ENCODE measurements around the gene APAF1.

APAF1 gene

DNA sequence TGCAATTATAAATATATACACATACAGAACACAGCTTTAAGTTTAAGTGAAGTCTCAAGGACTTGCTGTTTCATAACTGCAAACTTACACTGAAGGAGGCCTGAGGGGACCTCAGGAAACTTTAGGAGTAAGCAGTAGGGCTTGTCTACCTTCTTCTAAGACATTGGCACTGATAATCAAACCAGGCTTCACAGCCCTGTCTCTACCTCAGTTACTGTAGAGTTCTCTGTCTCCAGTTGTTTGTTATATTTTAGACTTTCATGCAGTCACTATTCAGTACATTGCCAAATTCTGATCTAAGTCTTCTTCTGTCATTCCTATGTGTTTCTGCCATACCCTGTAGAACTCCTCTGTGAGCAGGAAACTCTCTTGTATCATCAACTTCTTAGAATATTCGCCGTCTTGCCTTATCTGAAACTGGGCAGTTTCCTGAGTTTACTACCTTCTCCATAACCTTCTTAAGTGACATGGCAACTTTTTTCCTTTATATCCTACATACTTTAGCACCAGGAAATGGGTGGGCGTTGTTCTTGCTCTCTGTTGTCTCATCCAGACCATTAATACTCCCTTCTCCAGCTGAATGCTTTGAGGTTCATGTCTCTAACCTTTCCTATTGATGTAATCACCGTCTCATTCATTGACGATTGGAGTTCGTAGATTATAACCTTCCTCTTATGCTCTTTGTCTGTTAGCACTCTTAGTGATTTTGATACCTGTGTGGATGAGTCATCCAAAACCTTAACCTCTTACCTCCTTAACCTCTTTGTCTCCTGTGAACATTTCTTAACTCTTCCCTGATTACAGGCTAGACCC is 11.4 kb downstream of the APAF1 start:
- no peak for DNase-seq (ENCODE audit: low read depth, low spot score)

DNA sequence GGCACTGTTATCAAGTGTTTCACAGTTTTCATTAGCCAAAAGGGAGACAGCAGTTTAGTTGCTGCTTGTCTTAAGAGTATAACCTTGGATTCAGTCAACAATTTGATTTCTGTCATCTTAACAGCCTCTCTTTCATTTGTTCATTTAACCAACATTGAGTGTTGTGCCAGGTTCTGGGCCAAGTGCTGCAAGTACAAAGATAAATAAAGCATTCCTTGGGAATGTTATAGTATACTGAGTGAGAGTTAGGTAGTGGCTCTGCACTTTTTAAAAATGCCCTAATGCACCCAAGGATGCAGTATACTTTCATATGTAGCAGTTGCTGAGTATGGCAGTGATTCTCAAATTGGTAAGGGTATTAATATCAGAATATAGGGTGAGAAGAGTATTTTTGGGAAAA is 15.4 kb downstream of the APAF1 start:
- DNase-seq (ENCODE audit: low read depth, low spot score), result no peak

DNA sequence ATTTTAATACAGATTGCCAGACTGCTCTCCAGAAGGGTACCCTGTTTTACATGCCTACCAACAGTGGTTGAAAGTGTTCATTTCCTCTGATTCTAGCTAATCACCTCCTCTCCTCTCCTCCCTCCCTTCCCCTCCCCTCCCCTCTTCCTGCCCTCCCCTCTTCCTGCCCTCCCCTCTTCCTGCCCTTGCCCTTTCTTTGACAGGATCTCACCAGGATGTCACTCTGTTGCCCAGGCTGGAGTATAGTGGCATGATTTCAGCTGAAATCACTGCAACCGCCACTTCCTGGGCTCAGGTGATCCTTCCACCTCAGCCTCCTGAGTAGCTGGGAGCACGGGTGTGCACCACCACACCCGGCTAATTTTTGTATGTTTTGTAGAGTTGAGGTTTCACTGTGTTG is 24.7 kb downstream of the APAF1 start:
- no peak for DNase-seq (ENCODE audit: low read depth, low spot score)

GRCh38 chr12:98671459-98671858 is 26.4 kb downstream of the APAF1 start:
- DNase-seq (ENCODE audit: low read depth, low spot score), result no peak

DNA sequence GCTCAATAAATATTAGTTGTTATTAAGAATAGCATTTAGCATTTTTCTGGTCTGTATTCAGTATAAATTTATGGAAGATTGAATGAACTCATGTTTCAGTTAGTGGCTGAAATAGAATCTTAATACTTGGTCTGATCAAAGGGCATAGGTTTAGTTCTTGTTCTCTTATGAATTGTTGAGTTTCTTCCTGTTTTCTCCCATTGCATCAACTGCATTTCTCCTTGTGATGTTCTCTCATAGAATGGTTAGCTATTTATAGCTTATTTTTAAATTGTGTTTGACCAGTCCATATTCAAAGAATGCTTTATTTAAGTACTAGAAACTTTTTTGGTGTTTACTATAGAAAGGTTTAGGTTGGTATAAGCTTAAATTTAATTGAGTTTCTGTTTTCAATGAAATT is 29.8 kb downstream of the APAF1 start:
- no peak for DNase-seq (ENCODE audit: low read depth, low spot score)

DNA sequence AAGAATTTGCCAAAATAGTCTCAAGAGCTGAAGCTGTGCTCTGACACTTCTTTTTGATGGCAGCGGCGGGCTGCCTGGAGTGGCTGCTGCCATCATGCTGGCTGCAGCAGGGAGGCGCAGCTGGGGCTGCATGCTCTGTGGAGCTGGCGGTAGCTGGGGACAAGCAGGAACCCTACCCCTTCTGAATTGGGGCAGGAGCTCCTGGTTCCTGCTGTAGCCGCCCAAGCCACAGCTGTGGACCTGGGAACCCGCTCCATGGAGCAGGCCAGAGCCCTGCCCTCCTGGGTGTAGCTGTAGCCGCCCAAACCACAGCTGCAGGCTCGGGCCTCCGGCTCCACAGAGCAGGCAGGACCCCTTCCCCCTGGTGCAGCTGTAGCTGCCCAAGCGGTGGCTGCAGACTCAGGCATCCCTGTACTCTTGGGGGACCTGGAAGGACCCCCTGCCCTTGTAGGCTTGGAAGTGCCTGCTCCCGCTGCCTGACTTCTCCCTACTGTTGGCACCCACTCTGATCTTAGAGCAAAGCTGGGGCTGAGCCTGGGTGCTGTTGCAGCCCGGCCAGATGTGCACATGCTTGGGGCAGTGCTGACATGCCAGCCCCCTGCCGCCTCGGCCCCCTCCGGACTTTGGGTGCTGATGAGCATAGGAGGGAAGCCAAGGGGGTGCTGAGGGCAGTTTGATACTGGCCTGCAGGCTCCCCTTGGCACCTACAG is 33.3 kb downstream of the APAF1 start:
- DNase-seq (ENCODE audit: low read depth, low spot score), result no peak

GRCh38 chr12:98678946-98679610 is 34.0 kb downstream of the APAF1 start:
- no peak for DNase-seq (ENCODE audit: low read depth, low spot score)

GRCh38 chr12:98679611-98680005 is 34.5 kb downstream of the APAF1 start:
- no peak for DNase-seq (ENCODE audit: low read depth, low spot score)

DNA sequence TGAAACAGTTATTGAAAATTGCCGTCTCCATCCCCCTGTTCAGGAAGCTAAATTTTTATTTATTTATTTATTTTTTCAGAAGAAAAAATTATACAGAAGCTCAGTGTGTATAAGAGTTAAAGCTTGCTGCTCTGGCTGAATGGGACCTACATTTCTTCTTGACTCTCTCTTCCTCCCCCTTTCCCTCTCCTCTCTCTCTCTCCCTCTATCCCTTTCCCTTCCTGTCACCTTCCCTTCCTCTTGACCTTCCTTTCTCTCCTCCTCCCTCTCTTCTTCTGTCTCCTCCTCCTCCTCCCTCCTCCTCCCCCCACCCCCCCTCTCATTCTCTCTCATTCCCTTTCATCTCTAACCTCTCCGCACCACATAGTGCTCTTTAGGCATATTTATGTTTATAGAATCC is 39.1 kb downstream of the APAF1 start:
- DNase-seq (ENCODE audit: low read depth, low spot score), result no peak

DNA sequence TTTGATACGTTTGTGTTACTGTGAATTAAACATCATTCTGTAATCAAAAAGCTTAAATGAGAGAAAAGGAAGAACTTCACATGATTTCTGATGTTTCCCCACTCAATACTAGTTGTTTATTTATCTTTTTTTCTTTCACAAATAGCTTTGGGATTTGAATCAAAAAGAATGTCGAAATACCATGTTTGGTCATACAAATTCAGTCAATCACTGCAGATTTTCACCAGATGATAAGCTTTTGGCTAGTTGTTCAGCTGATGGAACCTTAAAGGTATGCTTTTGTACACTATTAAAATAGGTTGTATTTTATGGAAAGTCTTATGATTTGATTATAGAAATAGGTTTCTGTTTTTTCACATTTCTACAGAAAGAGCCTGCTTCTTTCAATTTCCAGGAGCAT is 41.5 kb downstream of the APAF1 start:
- DNase-seq (ENCODE audit: low read depth, low spot score), result no peak

DNA sequence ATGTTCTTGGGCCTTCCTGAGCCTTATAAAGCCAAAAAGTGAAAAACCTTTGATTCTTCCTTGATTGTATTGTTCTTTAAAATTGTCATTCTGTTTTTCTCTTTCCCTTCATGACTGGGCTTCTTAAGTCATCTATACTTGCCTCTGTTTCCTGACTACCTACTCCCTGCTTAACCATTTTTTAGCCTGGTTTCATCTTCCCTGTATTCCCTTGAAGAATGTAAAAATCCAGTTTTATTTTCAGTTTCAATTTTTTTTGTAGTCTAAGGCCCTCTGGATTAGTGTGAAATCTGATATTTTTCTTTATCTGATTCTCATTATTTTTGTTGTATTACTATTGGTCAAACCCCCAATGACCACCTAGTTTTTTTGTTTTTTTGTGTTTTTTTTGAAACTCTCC is 46.3 kb downstream of the APAF1 start:
- no peak for DNase-seq (ENCODE audit: low read depth, low spot score)

GRCh38 chr12:98696036-98696646 is 51.1 kb downstream of the APAF1 start:
- DNase-seq (ENCODE audit: low read depth, low spot score), result peak; percentile 25

GRCh38 chr12:98697209-98697608 is 52.1 kb downstream of the APAF1 start:
- DNase-seq (ENCODE audit: low read depth, low spot score), result no peak

- peak; percentile 28 for DNase-seq (ENCODE audit: low read depth, low spot score)
These were observed 53.7 kb downstream of the APAF1 start for GRCh38 chr12:98698603-98699463.

DNA sequence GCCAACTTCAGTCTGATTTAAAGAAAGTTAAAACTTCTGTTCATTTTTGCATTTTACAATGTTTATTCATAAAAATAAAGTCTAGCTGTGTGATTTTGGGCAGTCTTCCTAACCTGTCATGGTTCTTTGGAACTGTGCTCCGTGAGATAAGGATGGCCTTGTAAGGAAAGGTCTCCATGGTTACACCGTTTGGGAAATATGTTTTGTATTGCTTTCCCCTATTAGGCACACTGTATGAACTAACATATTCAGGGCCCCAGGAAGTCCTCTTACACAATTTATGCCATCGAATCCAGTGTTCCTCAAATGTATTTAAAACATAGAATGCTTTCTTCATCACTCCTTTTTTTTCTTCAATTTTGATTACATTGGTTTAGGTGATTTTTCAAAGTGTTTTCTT is 54.5 kb downstream of the APAF1 start:
- no peak for DNase-seq (ENCODE audit: low read depth, low spot score)

GRCh38 chr12:98701166-98701565 is 56.1 kb downstream of the APAF1 start:
- DNase-seq (ENCODE audit: low read depth, low spot score), result no peak

DNA sequence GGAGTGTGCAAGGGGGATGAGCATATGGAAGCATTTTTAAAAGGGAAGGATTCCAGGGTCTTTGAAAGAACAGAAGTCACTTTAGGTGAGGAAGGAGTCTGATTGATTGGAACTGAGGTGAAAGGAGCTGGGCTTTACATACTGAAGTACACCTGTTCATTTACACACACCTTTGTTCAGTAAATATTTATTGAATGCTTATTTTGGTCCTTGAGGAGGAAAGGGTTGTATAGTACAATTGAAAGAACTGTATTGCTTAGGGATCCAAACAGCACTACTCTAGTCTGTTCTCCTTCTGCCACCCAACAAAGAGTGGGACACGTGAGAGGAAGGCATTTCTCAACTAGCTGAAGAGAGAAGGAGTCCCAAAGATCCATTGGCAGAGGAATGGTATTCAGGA is 63.9 kb downstream of the APAF1 start:
- DNase-seq (ENCODE audit: low read depth, low spot score), result no peak

GRCh38 chr12:98714426-98714825 is 69.3 kb downstream of the APAF1 start:
- DNase-seq (ENCODE audit: low read depth, low spot score), result no peak

DNA sequence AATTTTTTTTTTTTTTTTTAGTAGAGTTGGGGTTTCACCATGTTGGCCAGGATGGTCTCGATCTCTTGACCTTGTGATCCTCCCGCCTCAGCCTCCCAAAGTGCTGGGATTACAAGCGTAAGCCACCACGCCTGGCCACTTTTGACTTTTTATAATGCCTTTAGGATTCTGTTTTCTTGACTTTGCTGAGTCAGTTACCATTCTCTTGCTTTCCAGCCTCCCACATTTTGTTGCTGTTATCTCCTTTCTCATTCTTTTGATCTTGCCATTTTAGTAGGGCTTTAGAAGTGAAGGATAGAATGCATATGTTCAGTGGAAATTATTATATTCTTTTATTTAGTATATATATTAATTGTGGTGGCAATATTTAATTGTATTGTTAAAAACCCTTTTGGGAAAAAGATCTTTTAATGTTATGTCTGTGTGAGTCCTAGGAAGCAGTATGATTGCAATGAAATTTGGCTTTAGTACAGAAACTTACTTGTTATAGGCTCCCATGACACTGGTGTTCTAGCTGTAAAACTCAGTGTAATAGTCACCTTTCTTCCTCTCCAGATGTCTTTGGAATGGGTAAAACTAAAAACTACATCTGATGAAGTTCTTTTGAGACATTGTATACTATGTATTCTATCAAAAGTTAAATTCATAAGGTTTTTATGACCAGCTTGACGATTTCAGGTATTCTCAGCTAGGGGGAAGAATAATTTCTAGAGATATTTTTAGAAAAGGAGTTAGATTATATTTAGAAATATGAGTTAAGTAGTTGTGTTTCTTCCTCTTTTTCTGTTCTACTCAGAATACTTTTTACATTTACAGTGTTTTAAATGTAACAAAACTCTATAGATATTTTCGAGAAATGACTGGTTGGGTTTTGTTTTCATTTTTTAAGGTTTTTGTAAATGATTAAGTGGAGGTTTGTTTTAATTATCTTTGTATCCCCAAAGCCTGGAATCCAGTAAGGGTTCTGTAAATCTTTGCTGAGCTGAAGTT is 74.7 kb downstream of the APAF1 start:
- no peak for DNase-seq (ENCODE audit: low read depth, low spot score)

GRCh38 chr12:98721204-98721702 is 76.2 kb downstream of the APAF1 start:
- no peak for DNase-seq (ENCODE audit: low read depth, low spot score)
